ENCODE measurements around the gene SLC22A31.
"Not testable (repeated sequence)": the region's sequence is repeated elsewhere in the genome, so short reads cannot be mapped to it uniquely, and the experiment has no call there.

Gene SLC22A31

DNA sequence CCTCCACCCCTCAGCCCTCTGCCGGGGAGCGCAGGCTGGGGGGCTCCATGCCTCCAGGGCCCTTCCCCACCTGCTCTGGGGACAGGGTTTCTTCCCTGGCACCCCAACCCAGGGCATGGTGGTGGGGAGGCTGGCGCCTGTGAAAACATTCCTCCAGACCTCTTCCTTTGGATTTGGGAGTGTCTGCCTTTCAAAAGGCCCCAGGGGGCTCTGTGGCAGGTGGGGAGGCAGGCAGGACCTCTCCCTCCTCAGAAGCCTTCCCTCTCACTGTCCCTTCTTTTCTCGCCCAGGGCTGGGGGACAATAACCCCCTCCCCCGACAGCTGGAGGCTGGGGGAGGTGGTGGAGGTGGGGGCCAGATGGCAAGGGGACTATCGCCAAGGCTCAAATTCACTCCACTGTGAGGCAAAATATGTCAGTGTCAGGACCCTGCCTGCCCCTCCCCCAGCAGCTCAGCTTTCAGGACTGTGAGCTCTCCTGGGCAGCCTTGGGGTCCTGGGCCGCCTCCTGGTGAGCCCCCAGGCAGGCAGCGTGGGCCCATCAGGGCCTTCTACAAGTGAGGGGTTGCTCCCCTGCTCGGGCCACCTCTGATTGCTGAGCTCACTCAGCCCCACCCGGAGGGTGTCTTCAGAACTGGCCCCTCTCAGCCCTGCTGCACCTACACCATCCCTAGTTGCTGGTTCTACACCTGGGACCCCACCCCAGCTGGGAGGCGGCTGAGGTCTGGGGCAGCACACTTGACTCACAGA lies 27.0 kb downstream of the SLC22A31 start:
- Mint-ChIP-seq H3K4me3 (no peak overlapping the region), H3K4me1 (peaks cover 9 to 10% of the 10 kb centered on the region in 2 donors), H3K36me3 (no peaks in the 10 kb centered on the region), H3K27ac (no peak overlapping the region), H3K9me3 (no peaks in the 10 kb centered on the region), H3K27me3 (peaks cover 16 to 22% of the 10 kb centered on the region in 2 donors)
- DNase-seq (no peak), ATAC-seq (replicated peaks) (no peak)

DNA sequence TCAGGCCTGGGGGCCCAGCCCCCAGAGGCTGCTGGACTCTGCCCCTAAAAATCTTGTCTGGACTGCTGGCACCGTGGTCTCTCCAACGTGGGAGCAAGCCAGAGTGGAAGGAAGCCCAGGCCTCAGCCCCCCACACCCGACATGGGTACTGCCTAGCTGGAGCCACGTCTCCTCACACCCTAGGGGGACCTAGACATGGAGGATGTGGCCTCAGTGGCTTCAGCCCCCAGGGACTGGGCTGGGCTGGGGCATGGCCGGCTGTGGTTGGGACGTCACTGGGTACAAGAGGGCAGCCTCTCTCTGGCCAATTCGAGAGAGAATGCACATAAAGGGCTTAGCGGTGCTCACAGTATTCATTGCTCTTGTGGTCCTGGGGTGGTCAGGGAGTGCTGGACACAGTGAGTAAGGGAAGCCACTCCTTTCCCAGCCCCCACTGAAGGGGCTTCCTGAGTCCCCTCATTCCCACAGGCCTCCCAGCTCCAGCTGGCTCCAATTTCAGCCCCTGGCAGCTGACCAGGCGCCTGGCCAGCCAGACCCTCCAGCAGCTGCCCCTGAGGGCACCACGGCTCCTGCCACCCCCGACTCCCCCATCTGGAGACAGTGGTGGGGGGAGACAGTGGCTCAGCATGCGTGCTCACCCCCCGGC lies 27.7 kb downstream of the SLC22A31 start:
- ATAC-seq (replicated peaks) (no peak), DNase-seq (no peak)
- peaks cover 9 to 15% of the 10 kb centered on the region in 2 donors for H3K4me1 Mint-ChIP-seq
- H3K27ac Mint-ChIP-seq: no peak overlapping the region
- no peak overlapping the region for H3K4me3 Mint-ChIP-seq
- H3K27me3 Mint-ChIP-seq: peaks cover 16 to 25% of the 10 kb centered on the region in 2 donors
- H3K36me3 Mint-ChIP-seq: no peaks in the 10 kb centered on the region
- no peaks in the 10 kb centered on the region for H3K9me3 Mint-ChIP-seq

DNA sequence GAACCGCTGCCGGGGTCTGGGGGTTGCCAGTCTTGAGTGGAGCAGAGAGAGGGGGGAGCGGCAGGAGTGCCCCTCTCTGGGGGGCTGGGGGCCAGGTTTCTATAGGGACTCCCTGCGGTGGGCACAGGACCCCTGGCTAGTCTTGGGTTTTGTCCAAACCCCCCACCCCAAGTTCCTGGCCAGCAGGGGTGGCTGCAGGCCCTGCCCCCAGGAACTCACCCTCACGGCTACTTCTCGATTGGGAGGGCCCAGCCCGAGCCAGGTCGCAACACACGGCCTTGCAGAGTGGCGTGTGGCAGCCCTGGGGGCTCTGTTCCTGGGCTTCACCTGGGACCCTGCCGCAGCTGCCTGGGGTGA lies 28.2 kb downstream of the SLC22A31 start:
- no peak overlapping the region for H3K4me3 Mint-ChIP-seq
- no peaks in the 10 kb centered on the region for H3K9me3 Mint-ChIP-seq
- ATAC-seq (replicated peaks) (no peak), DNase-seq (no peak)
- H3K27ac Mint-ChIP-seq: no peak overlapping the region
- H3K4me1 Mint-ChIP-seq: peaks cover 13 to 20% of the 10 kb centered on the region in 2 donors
- peaks cover 16 to 25% of the 10 kb centered on the region in 2 donors for H3K27me3 Mint-ChIP-seq
- H3K36me3 Mint-ChIP-seq: no peaks in the 10 kb centered on the region

DNA sequence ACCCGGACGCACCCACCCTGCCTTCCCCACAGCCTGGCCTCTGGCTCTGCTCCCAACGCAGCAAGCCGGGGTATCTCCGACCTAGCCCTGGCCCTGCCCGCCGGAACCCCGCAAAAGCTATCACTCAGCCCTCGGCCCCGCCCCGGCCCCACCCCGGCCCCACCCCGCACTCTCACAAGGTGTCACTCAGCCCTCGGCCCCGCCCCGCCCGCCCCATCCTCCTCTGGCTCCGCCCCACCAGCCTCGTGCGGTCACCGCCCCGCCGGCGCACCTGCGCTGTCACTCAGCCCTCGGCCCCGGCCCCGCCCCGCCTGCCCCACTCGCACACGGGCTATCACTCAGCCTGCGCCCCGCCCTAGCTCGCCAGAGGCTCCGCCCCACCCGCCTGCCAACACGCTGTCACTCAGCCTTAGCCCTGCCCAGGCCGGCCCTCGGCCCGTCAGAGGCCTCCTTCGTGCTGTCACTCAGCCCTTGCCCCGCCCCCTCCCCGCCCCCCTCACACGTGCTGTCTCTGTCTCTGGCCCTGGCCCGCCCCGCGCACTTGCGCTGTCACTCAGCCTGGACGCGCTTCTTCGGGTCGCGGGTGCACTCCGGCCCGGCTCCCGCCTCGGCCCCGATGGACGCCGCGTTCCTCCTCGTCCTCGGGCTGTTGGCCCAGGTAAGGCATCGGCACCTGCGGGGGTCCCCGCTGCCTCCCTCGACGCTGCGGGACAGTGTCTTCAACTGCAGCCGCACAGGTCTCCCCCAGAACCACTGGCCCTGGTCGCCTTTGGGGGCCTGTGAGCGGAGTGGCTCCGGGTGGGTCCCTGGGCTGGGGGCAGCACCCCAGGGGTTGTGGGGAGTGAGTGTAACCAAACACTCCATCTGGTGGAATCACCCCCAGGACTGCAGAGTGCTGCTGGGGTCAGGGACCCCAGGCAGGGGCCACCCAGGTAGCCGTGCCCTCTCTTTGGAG lies 28.8 kb downstream of the SLC22A31 start, which contains the start of gene CDH15:
Gene CDH15 (plus strand): TSS at position 533 of the 955 bp plus-strand sequence. CDS start 84 bp downstream, at position 617.
- H3K4me3 Mint-ChIP-seq: peak within 1 kb of the TSS; percentile 69 to 73
- H3K9me3 Mint-ChIP-seq: no peaks in the 10 kb centered on the region
- H3K27me3 Mint-ChIP-seq: peaks cover 16 to 24% of the 10 kb centered on the region in 2 donors
- peaks cover 13 to 23% of the 10 kb centered on the region in 2 donors for H3K4me1 Mint-ChIP-seq
- no peaks in the 10 kb centered on the region for H3K36me3 Mint-ChIP-seq
- ATAC-seq (replicated peaks) (peak; percentile 92 to 93), DNase-seq (peak; percentile 78)
- H3K27ac Mint-ChIP-seq: peak within 1 kb of the TSS; percentile 10

DNA sequence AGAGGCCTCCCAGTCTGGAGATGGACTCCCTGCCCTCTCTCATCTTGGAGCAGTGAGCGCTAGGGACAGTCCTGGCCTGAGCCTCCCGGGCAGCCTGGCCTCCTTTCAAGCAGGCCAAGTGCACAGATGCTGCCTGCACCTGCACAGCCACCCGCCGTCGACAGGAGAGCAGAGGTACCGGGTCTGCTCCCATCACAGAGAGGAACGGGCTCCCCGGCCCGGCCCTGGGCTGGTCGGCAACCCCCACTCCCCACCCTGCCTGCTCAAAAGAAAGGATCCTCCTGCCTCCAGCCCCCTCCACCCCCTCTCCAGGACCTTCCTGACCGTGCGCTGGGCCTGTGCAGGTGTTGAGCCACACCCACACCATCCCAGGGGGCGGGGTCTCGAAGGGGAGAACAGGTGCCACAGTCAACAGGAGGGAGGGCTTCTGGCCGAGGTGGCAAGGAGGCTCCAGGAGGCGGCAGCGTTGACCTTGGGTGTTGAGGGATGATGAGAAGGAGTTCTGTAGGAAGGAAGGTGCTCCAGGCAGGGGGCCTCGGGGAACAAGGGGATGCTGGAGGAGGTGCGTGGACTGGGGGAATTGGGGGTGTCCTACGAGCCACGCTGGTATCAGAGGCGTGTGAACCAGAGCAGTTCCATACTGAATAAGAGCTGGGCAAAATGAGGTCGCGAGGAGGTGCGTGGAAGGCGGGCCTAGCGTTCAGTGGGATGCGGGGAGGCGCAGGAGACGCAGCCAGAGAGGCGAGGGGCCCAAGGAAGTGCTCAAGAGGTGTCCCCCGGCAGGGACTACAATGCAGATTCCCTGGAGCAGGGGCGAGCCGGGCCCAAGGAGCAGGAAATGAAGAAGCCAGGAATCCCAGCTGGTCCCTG lies 29.8 kb downstream of the SLC22A31 start:
- peaks cover 18 to 29% of the 10 kb centered on the region in 2 donors for H3K27me3 Mint-ChIP-seq
- H3K9me3 Mint-ChIP-seq: no peaks in the 10 kb centered on the region
- peak overlapping the region; percentile 69 to 73 for H3K4me3 Mint-ChIP-seq
- H3K27ac Mint-ChIP-seq: peak overlapping the region; percentile 31
- H3K36me3 Mint-ChIP-seq: no peaks in the 10 kb centered on the region
- no peak for DNase-seq
- peaks cover 13 to 26% of the 10 kb centered on the region in 2 donors for H3K4me1 Mint-ChIP-seq
- no peak for ATAC-seq (replicated peaks)

DNA sequence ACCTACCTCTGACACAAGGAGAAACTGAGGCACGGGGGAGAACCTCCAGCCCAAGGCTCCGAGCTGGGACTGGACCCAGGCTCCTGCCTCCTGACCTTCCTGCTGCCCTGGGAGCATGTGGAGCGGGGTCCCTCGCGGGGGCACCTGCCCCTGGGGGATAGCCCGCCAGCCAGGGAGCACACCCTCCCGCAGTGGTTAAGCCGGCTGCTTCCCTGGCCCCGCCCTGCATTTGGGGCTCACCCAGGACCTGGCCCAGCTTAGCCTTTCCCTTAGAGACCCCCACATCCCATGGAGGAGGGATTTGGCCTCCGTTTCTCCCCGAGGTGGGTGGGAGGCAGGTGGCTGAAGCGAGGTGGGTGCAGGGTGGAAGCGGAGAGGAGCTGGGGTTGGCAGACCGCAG lies 30.6 kb downstream of the SLC22A31 start:
- DNase-seq (no peak), ATAC-seq (replicated peaks) (no peak)
- H3K4me3 Mint-ChIP-seq: no peak overlapping the region
- H3K36me3 Mint-ChIP-seq: no peaks in the 10 kb centered on the region
- peaks cover 13 to 26% of the 10 kb centered on the region in 2 donors for H3K4me1 Mint-ChIP-seq
- no peaks in the 10 kb centered on the region for H3K9me3 Mint-ChIP-seq
- peaks cover 18 to 32% of the 10 kb centered on the region in 2 donors for H3K27me3 Mint-ChIP-seq
- no peak overlapping the region for H3K27ac Mint-ChIP-seq

DNA sequence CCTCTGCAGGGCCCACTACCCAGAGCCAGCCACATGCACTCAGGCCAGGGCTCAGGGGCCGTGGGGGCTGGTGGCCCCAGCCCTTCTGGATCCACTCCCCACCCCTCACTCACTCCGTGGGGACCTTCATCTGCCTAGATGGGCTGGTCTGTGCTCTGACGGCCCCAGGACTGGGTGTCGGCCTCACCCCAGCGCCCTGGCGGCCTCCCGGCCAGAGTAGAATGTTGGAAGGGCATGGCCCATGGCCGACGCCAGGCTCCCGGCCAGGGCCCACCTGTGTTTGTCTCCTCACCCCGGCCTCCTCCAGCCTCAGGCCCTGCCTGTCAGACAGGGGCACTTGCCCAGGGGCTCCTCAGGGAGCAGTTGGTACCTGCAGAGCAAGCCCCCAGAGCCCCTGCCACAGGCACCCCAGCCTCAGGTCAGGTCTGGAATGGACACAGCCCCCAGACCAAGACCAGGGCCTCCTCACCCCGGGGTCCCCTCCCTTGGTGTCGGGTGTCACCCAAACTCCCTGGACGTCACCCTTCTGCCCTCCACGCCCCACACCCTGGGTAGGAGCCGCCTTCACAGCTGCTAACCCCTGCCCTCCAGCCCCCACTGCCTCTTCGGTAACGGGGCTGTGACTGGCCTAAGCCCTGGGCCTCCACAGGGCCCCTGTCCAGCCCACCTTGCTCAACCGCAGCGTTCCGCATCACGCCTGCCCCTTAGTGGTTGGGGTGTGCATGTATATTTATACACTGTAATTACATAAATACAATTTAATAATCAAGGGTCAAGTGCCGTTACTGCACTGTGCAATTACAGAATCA lies 31.8 kb downstream of the SLC22A31 start:
- Mint-ChIP-seq H3K27me3 (peaks cover 18 to 32% of the 10 kb centered on the region in 2 donors), H3K36me3 (no peaks in the 10 kb centered on the region), H3K27ac (no peak overlapping the region), H3K4me3 (no peak overlapping the region), H3K4me1 (peaks cover 13 to 34% of the 10 kb centered on the region in 2 donors), H3K9me3 (no peaks in the 10 kb centered on the region)
- ATAC-seq (replicated peaks): no peak
- DNase-seq: no peak

DNA sequence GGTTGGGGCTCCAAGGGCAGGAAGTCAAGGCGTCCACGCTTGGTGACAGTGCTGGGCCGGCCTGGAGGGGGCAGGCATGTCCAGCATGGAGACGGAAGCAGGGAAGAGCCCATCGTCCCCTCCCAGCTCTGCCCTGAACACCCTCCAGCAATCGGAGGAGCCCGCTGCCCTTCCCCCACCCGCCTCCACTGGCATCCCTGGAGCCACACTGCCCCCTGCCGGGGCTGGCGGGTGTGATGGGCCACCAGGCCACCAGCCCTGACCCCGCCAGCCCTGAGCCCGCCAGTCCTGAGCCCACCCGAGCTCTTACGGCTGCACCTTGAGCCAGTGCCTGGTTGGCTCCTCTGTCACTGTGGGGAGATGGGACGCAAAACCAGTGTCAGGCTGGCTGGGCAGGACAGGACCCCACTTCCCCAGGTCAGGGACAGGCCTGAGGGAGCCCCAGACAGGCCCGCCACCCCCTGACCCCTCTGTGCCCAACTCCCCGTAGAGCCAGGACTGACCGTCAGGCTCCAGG lies 32.9 kb downstream of the SLC22A31 start:
- Mint-ChIP-seq H3K27me3 (peaks cover 18 to 32% of the 10 kb centered on the region in 2 donors), H3K27ac (no peak overlapping the region), H3K36me3 (no peaks in the 10 kb centered on the region), H3K9me3 (no peaks in the 10 kb centered on the region), H3K4me1 (peaks cover 13 to 34% of the 10 kb centered on the region in 2 donors), H3K4me3 (no peak overlapping the region)
- DNase-seq (peak; percentile 72), ATAC-seq (replicated peaks) (peak; percentile 65 to 66)

DNA sequence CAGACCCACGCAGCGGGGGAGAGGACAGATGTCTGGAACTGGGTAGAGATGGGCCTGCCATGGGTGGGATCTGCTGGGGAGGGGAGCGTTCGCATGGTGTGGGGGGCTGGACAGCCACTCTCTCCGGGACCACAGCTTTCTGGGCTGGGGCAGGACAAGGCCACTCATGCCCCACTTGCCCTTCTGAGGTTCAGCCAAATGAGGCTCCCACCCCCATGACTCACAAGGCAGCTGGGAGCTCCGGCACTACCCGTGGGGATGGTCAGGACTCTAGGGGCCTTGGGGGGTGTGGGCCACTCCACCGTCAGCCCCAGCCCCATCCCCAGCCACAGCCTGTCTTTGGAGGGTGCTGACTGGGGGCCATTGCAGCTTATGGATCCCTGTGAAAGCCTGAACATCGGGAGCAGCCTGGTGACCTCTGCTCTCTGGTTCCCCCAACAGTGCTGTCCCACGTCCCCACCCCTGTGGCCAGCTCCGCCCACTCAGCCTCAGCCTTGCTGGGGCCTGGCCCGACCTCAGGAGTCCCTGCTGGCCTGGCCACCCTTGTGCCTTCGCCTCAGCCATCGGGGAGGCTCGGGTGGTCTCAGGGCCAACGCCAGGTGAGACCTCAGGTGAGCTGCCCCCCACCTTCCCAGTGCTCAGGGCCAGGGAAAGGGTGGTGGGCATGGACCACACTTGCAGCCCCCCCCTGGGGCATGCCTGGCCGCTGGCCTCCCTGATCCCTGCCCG lies 33.5 kb downstream of the SLC22A31 start:
- H3K27ac Mint-ChIP-seq: no peak overlapping the region
- no peak overlapping the region for H3K4me3 Mint-ChIP-seq
- no peak for ATAC-seq (replicated peaks)
- H3K4me1 Mint-ChIP-seq: peaks cover 18 to 38% of the 10 kb centered on the region in 2 donors
- DNase-seq: no peak
- H3K9me3 Mint-ChIP-seq: no peaks in the 10 kb centered on the region
- H3K27me3 Mint-ChIP-seq: peaks cover 22 to 37% of the 10 kb centered on the region in 2 donors
- H3K36me3 Mint-ChIP-seq: no peaks in the 10 kb centered on the region

DNA sequence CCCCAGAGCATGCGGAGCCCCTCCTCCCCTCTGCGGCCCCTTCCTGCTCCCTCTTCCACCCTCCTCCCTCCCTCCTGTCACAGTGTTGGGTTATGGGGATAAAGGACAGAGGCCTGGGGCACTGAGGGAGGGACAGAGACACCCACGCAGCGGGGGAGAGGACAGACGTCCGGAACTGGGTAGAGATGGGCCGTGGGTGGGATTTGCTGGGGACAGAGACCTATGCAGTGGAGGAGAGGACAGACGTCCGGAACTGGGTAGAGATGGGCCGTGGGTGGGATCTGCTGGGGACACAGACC lies 34.7 kb downstream of the SLC22A31 start:
- not testable (repeated sequence) for DNase-seq; H3K27ac Mint-ChIP-seq; ATAC-seq (replicated peaks); H3K36me3 Mint-ChIP-seq; H3K4me3 Mint-ChIP-seq; H3K9me3 Mint-ChIP-seq
- Mint-ChIP-seq H3K27me3 (peaks cover 21 to 37% of the 10 kb centered on the region in 2 donors), H3K4me1 (peaks cover 16 to 36% of the 10 kb centered on the region in 2 donors)

DNA sequence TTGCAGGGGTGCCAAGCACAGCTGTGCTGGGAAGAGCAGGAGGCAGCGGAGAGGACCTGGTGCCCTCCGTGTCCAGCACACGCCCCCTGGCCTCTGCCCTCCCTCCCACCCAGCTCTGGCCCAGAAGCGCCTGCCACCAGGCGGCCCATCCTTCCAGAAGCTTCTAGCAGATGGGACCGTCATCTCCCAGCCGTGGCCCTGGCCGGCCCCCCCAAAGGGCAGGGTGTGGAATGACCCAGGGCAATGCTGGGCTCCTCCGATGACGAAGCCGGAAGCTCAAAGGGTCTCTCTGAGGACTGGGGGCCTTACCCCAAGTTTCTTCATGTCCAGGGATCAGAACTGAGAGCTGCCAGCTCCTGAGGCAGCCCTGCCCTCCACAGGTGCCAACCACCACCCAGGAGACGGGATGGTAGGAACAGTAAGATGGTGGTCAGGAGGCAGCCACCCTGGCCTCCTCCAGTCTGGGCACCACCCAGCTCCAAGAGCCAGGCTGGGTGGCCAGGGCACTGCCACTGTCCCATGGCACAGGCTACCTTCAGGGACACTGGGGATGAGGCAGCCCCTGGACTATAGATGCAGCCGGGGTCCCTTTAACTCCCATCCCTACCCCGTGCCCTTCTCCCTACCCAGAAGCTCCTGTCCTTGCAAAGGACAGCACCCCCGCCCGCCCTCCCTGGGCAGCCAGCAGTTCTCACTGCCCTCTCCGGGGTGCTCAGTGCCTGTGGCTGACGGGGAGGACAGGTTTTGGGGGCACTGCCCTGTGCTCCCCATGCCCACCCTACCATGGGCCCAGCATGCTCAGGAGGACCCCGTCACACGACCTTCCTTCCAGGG lies 35.3 kb downstream of the SLC22A31 start:
- H3K9me3 Mint-ChIP-seq: no peaks in the 10 kb centered on the region
- no peak for DNase-seq

More for the DNA sequence above, 35.3 kb downstream of the SLC22A31 start:
- Mint-ChIP-seq H3K36me3 (no peaks in the 10 kb centered on the region), H3K4me1 (peaks cover 12 to 31% of the 10 kb centered on the region in 2 donors), H3K27me3 (peaks cover 19 to 32% of the 10 kb centered on the region in 2 donors), H3K4me3 (no peak overlapping the region), H3K27ac (no peak overlapping the region)
- ATAC-seq (replicated peaks): no peak

All from stimulated activated naive B cell treated with anti-CD40 and anti-IgM and Interleukin-4, amounts not matched to agents 10 μg/mL and 1 μg/mL and 100 μg/mL, for 72 hours (primary cell).